ELF-1 (cell line): Measurements from ENCODE around the gene TRMT1.

Source experiments
- DNase-seq: peaks from one replicate; pipeline ENCODE4 v3.0.0-alpha.2; 2016; ENCODE audit warnings: low read depth, low spot score

The TRMT1 gene

DNA sequence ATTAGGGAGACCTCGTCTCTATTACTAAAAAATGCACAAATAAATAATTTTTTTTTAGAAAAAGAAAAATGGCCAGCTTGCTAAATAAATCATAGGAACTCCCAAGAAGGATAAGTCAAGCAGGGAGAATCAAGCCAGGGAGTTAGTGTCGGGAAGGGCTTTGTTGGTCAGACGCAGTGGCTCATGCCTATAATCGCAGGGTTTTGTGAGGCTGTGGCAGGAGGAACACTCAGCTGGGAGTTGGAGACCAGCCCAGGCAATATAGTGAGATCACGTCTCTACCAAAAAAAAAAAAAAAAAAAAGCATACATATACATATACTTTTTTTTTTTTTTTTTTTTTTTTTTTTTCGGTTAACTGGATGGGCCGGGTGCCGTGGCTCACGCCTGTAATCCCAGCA is 10.5 kb upstream of the TRMT1 start:
- no peak for DNase-seq

DNA sequence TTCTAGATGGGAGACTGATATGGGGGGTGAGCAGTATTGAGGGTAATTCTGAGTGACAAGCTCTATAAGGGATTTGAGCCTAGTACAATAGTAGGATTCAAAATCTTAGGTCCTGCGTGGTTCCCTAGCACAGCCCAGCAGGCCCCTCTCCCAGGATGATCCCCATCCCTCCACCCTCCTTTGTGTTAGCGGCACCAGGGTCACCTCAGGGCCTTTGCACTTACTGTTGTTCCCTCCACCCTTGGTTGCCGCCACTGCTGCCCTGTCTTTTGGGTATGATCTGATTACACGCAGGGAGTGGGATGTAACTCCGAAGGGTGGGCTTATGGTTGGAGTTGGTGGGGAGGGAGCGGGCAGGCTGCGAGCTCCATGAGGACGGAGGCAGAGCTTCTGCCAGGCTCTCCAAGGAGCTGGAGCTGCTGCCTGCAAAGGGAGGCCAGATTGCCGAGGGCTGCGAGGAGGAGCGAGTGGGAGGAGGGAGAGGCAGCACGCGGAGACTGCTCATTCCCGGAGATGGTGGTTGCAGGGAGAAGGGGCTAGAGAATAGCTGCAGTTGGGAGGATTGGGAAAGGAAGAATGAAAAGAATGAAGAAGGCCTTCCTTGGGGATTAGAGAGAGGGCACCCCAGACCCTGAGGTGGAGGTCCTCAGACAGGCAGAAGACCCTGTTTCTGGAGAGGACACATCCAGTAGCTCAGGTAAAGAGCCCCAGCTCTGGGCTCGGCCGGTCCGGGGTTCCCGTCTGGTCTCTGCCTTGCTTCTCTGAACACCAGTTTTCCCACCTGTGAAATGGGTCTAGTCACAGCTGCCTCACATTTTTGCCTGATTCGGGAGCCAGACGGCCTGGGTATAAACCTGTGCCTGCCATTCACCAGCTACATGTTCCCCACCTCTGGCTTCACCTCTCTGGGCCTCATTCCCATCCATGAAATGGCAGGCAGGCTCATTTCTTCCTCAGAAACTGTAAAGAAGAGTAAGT is 6.7 kb upstream of the TRMT1 start:
- no peak for DNase-seq

DNA sequence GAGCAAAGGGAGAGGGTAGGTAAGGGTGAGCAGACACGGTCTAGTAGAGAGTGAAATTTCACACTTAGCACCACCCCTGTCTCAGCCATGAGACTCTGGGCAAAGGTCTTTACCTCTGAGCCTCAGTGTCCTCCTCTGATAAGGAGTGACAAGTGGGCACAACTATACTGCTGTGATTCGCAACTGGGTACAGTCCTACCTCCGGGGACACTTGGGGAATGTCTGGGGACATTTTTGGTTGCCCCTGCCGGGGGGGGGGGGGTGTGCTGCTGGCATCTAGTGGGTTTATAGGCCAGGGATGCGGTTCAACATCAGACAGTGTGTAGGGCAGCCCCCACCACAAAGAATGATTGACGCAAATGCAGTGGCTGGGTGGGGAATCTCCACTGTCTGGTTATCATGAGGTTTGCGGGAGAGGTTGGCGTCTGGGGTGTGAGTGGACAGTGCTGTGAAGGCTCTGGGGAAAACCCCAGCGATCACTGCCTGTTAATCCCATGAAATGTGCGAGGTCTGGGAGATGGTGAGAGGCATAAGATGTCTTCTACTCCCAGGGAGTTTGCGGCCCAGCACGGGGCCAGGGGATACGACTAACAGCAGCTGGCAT is 5.8 kb upstream of the TRMT1 start:
- no peak for DNase-seq

DNA sequence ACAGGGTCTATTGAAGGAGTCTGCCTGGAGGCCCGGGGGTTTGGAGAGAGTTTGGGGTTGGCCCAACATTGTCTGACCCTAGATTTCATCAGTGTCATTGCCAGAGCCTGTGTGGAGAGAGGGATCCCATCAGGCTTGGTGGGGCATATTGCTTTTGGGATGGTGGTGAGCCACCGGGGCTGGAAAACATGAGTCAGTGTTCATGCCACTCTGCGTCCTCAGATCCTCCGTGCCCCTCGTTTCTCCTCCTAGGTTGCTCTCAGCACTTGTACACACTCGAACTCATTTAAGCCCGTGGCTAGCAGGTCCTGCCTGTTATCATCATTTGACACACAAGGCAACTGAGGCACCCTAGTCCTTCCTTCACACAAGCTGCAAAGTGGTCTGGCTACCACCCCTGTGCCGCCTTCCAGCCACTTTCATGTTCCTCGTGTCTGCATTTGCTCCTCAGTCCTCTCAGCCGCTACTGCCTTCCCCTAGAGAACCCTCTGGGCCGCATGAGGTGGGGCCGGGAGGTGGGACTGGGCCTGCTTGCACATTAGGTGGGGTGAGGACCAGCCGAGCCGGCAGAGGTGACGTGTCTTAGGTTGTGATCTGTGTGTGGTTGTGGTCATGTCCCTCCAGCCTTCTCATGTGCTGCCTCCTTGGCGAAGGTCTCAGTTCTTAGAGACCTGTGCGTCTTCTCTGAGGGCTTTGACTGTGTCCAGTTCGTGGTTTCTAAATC is 5.2 kb upstream of the TRMT1 start:
- DNase-seq: no peak

DNA sequence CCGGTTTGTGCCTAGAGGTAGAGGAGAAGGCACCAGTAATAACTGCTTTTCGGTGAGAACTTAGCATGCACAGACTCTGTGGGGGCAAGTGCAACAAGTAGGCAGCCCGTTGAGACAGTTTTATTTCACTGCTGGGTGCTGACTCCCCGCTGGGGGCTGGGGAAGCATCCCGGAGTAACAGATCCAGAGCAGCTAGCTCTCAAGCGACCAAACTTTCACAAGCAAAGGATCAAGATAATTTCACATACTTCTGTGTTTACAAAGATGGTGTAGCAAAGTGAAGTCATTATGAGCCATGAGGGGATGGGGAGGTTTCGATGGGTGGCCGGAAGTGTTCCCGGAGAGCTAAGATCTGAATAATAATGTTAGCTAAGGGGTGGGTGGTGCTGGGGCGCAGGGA is 4.3 kb upstream of the TRMT1 start:
- no peak for DNase-seq

DNA sequence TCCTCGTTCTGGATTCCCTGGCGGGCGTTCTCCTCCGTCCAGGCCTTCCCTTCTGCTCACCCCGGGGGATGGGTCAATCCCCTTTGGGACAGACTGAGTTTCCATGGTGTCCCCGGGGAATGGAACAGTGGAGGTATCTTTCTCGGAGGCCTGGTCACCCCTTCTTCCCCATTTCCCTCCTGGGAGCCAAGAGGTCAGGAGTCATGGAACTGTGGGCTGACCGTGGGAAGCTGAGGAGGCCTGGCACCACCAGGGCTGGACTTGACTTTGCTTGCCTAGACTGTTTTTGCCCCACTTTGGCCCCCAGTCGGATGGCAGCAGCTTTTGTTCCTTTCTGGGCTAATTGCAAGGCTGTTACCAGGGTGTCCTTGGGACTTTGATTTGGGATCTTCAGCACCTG is 3.5 kb upstream of the TRMT1 start:
- DNase-seq: no peak

DNA sequence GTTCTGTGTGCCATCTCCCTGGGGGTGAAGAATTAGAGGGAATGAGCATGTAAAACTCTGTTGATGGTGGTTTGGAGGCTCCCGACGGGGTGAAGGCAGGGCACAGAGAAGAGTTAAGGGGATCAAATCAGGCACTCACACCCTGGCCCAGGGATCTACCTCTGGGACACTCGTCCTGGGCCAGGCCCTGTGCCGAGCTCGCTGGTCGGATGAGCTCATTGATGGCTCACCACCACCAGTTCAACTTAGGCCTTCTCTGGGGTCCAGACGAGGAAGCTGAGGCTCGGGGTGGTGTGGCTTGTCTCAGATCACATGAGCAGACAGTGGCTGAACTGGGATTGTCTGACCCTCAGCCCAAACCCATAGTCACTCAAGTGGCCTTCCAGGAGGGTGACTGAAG is 3.1 kb upstream of the TRMT1 start:
- no peak for DNase-seq

DNA sequence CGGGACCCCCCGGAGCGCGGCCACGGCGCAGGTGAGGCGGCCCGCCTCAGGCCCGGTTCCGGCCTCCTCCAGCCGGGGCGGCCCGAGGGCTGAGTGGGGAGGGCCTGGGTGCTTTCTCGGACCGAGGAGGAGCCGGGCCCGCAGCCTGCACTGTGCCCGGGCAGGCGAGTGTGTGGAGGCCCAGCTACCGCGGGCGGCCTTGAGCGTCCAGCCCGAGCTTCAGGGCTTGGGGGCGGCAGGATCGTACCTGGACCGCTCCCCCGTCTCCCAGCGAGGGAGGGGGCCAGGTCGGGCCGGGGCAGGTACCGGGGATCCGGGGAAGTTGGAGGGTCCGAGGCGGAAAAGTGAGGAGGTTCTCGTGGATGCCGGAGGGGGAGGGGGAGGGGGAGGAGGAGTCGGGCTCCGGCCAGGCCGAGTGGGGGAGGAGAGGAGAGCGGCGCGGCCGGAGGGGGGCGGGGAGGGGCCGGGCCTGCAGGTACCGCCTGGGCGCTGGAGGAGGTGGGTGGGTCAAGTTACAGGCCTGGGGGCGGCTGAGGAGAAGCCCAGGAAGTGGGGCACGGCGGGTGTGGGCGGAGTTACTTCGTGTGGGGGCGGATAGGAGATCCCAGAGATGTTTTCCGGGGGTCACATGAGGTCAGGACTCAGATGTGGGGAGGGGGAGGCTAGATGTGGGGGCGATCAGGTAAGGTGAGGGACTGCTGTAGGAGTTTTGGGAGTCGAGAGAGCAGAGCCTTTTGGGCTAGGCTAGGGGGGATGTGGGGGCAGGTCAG is 2.1 kb upstream of the TRMT1 start:
- peak; percentile 81 for DNase-seq

DNA sequence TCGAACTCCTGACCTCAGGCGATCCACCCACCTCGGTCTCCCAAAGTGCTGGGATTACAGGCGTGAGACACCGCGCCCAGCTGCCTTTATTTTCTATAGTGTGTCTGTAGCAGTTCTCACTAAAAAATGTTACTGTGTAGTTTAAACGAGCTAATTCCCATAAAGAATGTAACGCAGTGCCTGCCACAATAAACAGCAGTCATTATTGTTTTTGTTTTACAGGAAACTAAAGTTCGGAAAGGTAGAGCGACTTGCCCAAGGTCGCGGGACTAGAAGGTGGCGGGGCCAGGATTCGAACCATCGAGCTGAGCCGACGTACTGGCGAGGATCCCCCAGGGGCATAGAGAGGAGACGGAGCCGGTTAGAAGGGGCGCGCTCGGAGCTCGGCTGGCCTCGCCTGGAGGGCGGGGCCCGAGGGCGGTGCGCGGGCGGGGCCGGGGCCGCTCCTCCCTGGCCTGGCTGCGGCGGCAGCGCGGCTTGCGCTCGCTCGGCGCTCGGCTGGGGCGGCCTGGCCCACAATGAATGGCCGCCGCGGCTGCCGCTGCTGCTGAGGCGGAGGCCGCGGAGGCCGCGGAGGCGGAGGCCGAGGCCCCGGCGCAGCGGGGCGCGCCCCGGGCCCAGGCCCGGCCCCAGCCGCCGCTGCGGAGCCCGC is 1.4 kb upstream of the TRMT1 start, which contains the start of gene NACC1:
Gene NACC1 (plus strand): TSS at position 493 of the 652 bp plus-strand sequence. CDS start 16,944 bp downstream, outside the sequence.
- DNase-seq: peak; percentile 91

DNA sequence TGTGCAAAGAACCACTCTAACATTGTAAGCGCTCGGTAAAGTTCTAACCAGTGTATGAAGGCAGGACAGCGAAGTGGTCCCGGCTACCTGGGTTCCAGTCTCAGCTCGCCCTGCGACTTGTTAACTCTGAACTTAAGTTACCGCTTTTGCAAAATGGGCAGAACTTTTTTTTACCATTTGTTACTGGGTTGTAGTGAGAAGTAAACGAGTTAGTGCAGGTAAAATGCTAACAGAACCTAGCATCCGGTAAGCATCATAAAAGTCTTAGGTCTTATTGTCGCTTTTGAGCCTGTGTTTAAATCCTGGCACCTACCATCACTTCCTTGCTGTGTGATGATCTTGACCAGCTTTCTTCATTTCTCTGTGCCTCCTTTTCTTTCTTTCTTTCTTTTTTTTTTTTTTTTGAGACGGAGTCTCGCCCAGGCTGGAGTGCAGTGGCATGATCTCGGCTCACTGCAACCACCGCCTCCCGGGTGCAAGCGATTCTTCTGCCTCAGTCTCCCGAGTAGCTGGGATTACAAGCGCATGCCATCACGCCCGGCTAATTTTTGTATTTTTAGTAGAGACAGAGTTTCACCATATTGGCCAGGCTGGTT is 734 bp upstream of the TRMT1 start:
- DNase-seq: no peak

DNA sequence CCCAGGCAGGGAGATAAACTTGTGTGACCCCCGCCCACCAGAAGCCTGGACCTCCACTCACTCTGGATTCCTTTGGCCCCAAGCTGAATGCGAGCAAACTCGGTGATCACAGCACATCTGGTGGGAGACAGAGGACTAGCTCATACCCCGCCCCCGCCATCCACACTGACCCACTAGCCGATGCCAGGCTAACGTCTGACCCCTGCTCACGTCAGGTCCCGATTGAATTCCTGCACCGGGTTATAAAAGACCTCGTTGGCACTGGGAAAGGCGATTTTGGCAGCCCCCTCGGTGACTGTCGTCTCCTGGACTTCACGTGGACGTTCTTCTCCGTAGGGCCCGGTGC is 631 bp downstream of the TRMT1 start:
- no peak for DNase-seq

DNA sequence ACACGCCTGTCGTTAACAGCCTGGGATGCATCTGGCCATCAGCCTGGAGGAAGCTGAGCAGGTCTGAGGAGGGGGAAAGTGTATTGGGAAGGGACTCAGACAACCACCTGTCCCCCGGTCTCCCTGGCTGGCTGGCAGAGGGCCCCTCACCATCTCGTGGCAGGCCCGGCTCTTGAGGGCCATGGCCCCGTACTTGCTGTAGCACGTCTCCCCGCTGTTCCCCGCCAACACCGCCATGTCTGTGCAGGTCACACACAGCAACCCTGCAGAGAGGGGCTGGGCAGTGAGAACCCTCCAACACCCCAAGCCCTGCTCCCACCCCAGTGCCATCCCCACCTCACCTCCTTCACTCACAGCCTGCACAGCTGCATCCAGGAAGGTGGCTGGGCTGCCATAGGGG is 4.0 kb downstream of the TRMT1 start:
- no peak for DNase-seq

DNA sequence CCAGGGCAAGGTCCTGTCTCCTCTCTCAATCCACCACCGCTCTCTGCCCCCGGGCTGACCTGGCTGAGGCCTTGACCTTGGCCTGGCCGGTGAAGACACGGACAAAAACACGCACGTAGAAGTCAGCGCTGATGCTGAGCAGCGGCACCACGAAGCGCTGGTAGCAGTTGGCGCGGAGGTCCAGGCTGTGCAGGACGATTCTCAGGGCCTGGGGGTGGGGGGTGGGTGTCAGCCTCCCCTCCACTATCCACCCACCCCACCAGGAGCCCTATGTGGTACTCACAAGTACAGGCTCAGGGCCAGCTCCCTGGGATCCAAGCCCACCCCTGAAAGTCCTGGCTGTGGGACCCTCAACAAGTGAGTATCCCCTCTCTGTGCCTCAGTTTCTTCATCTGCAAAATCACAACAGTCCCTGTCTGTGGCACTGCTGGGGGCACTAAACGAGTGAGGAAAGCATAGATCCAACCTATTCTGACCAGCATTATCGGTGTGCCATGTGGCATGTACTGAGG is 6.4 kb downstream of the TRMT1 start:
- no peak for DNase-seq

DNA sequence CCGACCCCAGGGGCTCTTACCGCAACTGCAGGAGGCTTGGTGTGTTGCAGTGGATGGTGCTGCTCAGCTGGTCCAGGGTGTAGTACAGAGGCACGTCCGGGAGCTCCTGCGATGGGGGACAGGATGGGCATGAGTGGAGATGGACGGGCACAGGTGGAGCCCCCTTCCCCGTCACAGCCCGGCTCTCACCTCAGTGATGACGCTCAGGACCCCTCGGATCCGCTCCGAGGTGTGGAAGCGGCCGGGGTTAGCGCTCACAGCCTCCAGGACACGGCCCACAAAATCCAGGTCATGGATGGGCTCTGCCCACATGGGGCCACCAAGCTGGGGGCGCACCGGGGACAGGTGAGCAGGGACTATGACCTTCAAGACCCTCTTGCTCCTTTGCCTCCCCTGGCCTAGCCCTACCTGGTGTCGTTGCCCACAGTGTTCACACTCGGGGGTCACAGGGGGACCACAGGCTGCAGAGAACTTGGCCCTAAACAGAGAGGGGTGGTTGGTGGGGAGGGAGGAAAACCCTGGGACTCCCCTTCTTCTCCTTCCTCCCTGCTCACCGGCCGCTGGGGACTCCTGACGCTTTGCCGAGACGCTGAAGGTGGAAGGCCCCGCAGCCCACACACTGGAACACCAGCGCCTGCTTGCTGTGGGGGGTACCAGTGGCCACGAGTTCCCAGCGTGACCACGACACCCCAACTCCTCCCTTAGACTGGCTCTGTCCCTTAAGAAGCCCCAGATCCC is 7.0 kb downstream of the TRMT1 start:
- DNase-seq: no peak

DNA sequence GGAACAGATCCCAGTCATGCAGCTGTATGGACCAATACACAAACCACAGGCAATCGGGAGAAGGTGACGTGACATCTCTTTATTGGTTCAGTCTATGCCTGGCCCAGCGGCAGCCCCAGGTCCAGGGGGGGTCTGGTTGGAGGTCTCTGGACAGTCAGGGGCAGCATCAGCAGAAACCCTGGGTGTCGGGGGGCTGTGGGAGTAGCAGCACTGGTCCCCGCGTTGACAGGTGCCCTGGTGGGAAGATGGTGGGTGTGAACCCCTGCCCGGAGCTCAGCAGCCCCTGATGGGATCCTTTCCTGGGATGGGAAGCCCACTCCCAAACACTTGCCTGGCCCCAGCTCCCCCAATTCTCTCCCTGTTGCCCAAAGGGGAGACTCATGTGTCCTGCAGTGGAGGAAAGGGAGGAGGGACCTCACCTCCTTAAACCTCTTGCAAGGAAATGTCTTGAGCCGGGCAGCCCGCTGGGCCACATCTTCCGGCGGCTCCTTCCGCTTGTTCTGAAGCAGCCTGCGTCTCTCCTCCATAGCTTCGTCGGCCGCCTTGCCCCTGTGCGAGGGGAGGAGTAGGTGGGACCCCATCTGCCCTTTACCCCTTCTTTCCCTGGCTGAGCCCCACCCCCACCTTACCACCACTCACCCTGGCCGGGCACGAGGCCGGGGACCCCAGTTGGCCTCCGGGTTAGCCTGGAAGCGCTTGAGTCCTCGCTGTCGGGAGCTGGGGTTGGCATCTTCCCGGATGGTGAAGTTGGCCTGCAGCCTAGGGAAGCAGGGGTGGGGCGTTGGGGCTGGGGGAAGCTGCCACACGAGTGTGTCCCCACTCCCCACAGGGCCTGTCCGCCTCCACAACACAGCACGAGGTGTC is 11.5 kb downstream of the TRMT1 start:
- DNase-seq: no peak

DNA sequence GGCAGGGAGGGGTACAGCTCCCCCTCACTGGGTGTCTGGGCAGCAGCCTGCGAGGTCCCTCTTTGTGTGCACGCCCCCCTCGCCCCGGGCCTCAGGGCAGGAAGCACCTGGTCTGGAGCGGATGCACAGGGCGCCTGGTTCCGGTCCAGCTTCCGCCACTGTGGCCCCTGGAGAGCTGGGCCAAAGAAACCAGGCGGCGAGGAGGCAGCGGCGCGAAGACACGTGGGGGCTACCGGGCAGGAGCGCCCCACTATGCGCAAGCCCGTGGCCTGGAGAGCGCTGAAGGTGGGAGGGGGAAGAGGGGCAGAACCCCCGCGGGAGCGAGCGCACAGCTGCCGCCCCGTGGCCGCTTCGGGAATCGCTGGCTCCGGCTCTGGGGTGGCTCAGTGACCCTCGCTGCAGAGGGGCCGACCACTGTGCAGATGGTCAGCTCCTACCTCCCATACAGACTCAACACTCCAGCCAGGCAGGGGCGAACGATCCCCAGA is 12.1 kb downstream of the TRMT1 start:
- DNase-seq: no peak

DNA sequence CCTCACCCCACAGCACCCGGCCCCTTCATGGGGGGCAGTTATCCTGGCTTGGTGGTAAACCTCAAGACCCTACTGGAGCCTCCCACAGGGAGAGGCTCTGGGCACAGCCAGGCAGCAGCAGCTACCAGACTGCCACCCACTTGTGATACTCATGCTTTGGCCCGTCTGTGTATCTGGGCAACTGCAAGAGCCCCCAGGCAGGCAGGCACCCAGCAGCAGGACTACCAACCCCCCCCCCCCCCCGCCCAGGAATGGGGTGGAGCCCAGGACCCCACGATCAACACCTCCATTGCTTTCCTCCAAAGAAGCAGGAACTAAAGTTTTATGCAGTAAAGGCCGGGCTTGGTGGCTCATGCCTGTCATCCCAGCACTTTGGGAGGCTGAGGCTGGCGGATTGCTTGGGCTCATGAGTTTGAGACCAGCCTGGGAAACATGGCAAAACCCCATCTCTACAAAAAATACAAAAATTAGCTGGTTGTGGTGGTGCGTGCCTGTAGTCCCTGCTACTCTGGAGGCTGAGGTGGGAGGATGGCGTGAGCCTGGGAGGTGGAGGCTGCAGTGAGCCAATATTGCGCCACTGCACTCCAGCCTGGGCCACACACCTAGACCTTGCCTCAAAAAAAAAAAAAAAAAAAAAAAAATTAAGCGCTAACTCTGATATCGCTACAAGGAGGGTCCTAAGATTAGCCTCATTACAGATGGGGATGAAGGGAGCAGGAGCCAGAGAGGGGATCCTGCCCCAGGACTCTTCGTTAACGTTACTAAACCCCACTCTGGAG is 12.8 kb downstream of the TRMT1 start:
- DNase-seq: no peak
